ENCODE measurements around the gene MBD4.
A peak's percentile ranks its signal among the peaks of the same experiment; 100 is the strongest.
"Not testable (repeated sequence)": the region's sequence is repeated elsewhere in the genome, so short reads cannot be mapped to it uniquely, and the experiment has no call there.

Gene MBD4

GRCh38 chr3:129482721-129483120, 43.0 kb upstream of the MBD4 start:
- Histone ChIP-seq H4K91ac (ENCODE audit: low read depth, low read length, poor library complexity) (no peak overlapping the region), H3K18ac (ENCODE audit: low read length) (no peak overlapping the region), H3K27me3 (ENCODE audit: control insufficient read depth in 3 of 3, insufficient read depth in 3 of 3, low read depth in 1 of 3, low read length in 3 of 3) (no peaks in the 10 kb centered on the region), H2AFZ (ENCODE audit: low read length) (no peak overlapping the region), H3K36me3 (replicated peaks in 1 of 2; ENCODE audit: control insufficient read depth in 2 of 2, insufficient read depth in 2 of 2, low read length in 2 of 2) (peaks cover 17 to 80% of the 10 kb centered on the region in 2 donors), H3K4ac (ENCODE audit: low read length) (no peak overlapping the region), H2BK15ac (ENCODE audit: low read length) (no peak overlapping the region), H2BK12ac (ENCODE audit: low read length) (no peak overlapping the region), H2BK120ac (ENCODE audit: low read depth, low read length) (no peak overlapping the region), H3K27ac (replicated peaks; ENCODE audit: low read length) (no peak overlapping the region), H3K9ac (ENCODE audit: low read depth, low read length, poor library complexity) (peak overlapping the region; percentile 54), H2AK5ac (ENCODE audit: low read depth, low read length) (no peak overlapping the region), H3K4me3 (ENCODE audit: low read length in 2 of 2) (no peak overlapping the region), H3K23ac (ENCODE audit: low read depth, low read length, poor library complexity) (no peak overlapping the region), H3K79me1 (ENCODE audit: low read depth, low read length) (no peaks in the 10 kb centered on the region), H4K8ac (ENCODE audit: low read depth, low read length) (no peak overlapping the region), H2BK5ac (ENCODE audit: low read length) (no peak overlapping the region), H3K4me2 (ENCODE audit: insufficient read depth, low read length, poor library complexity, severe bottlenecking) (no peak overlapping the region), H3K4me1 (ENCODE audit: control insufficient read depth in 2 of 2, insufficient read depth in 1 of 2, low read depth in 1 of 2, low read length in 2 of 2) (peaks cover 9 to 19% of the 10 kb centered on the region in 2 donors), H3K14ac (ENCODE audit: low read length) (no peak overlapping the region), H3K9me3 (replicated peaks in 1 of 2; ENCODE audit: control insufficient read depth in 2 of 2, insufficient read depth in 1 of 2, low read depth in 1 of 2, low read length in 2 of 2) (no peaks in the 10 kb centered on the region)
- no CpG with 5 or more reads among the region's 1 CpG for WGBS, 2 donors (ENCODE audit: extremely low coverage in 2 of 2, insufficient read length in 2 of 2, insufficient replicate concordance in 1 of 2)
- DNase-seq (ENCODE audit: low spot score): no peak

GRCh38 chr3:129481766-129482332, 42.1 kb upstream of the MBD4 start:
- no peak overlapping the region for H4K8ac ChIP-seq (ENCODE audit: low read depth, low read length)
- peaks cover 21 to 89% of the 10 kb centered on the region in 2 donors for H3K36me3 ChIP-seq (replicated peaks in 1 of 2; ENCODE audit: control insufficient read depth in 2 of 2, insufficient read depth in 2 of 2, low read length in 2 of 2)
- no peak overlapping the region for H3K4me3 ChIP-seq (ENCODE audit: low read length in 2 of 2)
- no peak overlapping the region for H3K23ac ChIP-seq (ENCODE audit: low read depth, low read length, poor library complexity)
- H3K4ac ChIP-seq (ENCODE audit: low read length): no peak overlapping the region
- no peaks in the 10 kb centered on the region for H3K79me1 ChIP-seq (ENCODE audit: low read depth, low read length)
- no CpG with 5 or more reads among the region's 12 CpGs for WGBS, 2 donors (ENCODE audit: extremely low coverage in 2 of 2, insufficient read length in 2 of 2, insufficient replicate concordance in 1 of 2)
- peaks cover 9 to 14% of the 10 kb centered on the region in 2 donors for H3K4me1 ChIP-seq (ENCODE audit: control insufficient read depth in 2 of 2, insufficient read depth in 1 of 2, low read depth in 1 of 2, low read length in 2 of 2)
- H2AFZ ChIP-seq (ENCODE audit: low read length): no peak overlapping the region
- H3K9ac ChIP-seq (ENCODE audit: low read depth, low read length, poor library complexity): no peak overlapping the region
- DNase-seq (ENCODE audit: low spot score): no peak
- no peak overlapping the region for H3K27ac ChIP-seq (replicated peaks; ENCODE audit: low read length)
- no peak overlapping the region for H2BK120ac ChIP-seq (ENCODE audit: low read depth, low read length)
- H4K91ac ChIP-seq (ENCODE audit: low read depth, low read length, poor library complexity): peak overlapping the region; percentile 38
- H2BK5ac ChIP-seq (ENCODE audit: low read length): no peak overlapping the region
- H3K9me3 ChIP-seq (replicated peaks in 1 of 2; ENCODE audit: control insufficient read depth in 2 of 2, insufficient read depth in 1 of 2, low read depth in 1 of 2, low read length in 2 of 2): no peaks in the 10 kb centered on the region
- no peak overlapping the region for H2BK15ac ChIP-seq (ENCODE audit: low read length)
- H3K4me2 ChIP-seq (ENCODE audit: insufficient read depth, low read length, poor library complexity, severe bottlenecking): no peak overlapping the region
- H3K14ac ChIP-seq (ENCODE audit: low read length): no peak overlapping the region
- H3K27me3 ChIP-seq (ENCODE audit: control insufficient read depth in 3 of 3, insufficient read depth in 3 of 3, low read depth in 1 of 3, low read length in 3 of 3): no peaks in the 10 kb centered on the region
- no peak overlapping the region for H2AK5ac ChIP-seq (ENCODE audit: low read depth, low read length)
- no peak overlapping the region for H3K18ac ChIP-seq (ENCODE audit: low read length)
- no peak overlapping the region for H2BK12ac ChIP-seq (ENCODE audit: low read length)

- DNase-seq (ENCODE audit: low spot score); H2AFZ ChIP-seq (ENCODE audit: low read length); H4K91ac ChIP-seq (ENCODE audit: low read depth, low read length, poor library complexity); H3K9ac ChIP-seq (ENCODE audit: low read depth, low read length, poor library complexity); H2BK15ac ChIP-seq (ENCODE audit: low read length); H2BK120ac ChIP-seq (ENCODE audit: low read depth, low read length); H3K9me3 ChIP-seq (replicated peaks in 1 of 2; ENCODE audit: control insufficient read depth in 2 of 2, insufficient read depth in 1 of 2, low read depth in 1 of 2, low read length in 2 of 2); H3K27ac ChIP-seq (replicated peaks; ENCODE audit: low read length); H2BK5ac ChIP-seq (ENCODE audit: low read length); H3K4ac ChIP-seq (ENCODE audit: low read length); H3K14ac ChIP-seq (ENCODE audit: low read length); H3K79me1 ChIP-seq (ENCODE audit: low read depth, low read length); H4K8ac ChIP-seq (ENCODE audit: low read depth, low read length); H3K4me3 ChIP-seq (ENCODE audit: low read length in 2 of 2); H3K23ac ChIP-seq (ENCODE audit: low read depth, low read length, poor library complexity); H2BK12ac ChIP-seq (ENCODE audit: low read length); H3K27me3 ChIP-seq (ENCODE audit: control insufficient read depth in 3 of 3, insufficient read depth in 3 of 3, low read depth in 1 of 3, low read length in 3 of 3); H3K4me2 ChIP-seq (ENCODE audit: insufficient read depth, low read length, poor library complexity, severe bottlenecking); H3K18ac ChIP-seq (ENCODE audit: low read length); H2AK5ac ChIP-seq (ENCODE audit: low read depth, low read length): not testable (repeated sequence)
- no CpG with 5 or more reads among the region's 11 CpGs for WGBS, 2 donors (ENCODE audit: extremely low coverage in 2 of 2, insufficient read length in 2 of 2, insufficient replicate concordance in 1 of 2)
- Histone ChIP-seq H3K4me1 (ENCODE audit: control insufficient read depth in 2 of 2, insufficient read depth in 1 of 2, low read depth in 1 of 2, low read length in 2 of 2) (peaks cover 3 to 10% of the 10 kb centered on the region in 2 donors), H3K36me3 (replicated peaks in 1 of 2; ENCODE audit: control insufficient read depth in 2 of 2, insufficient read depth in 2 of 2, low read length in 2 of 2) (peaks cover 24 to 89% of the 10 kb centered on the region in 2 donors)
Measured at GRCh38 chr3:129481225-129481765, 41.5 kb upstream of the MBD4 start.

GRCh38 chr3:129476586-129476985, 36.8 kb upstream of the MBD4 start:
- Histone ChIP-seq H2AFZ (ENCODE audit: low read length) (no peak overlapping the region), H3K18ac (ENCODE audit: low read length) (no peak overlapping the region), H2BK12ac (ENCODE audit: low read length) (no peak overlapping the region), H3K4ac (ENCODE audit: low read length) (no peak overlapping the region), H3K27ac (replicated peaks; ENCODE audit: low read length) (no peak overlapping the region), H3K9me3 (replicated peaks in 1 of 2; ENCODE audit: control insufficient read depth in 2 of 2, insufficient read depth in 1 of 2, low read depth in 1 of 2, low read length in 2 of 2) (no peaks in the 10 kb centered on the region), H4K91ac (ENCODE audit: low read depth, low read length, poor library complexity) (no peak overlapping the region), H2BK120ac (ENCODE audit: low read depth, low read length) (no peak overlapping the region), H3K9ac (ENCODE audit: low read depth, low read length, poor library complexity) (no peak overlapping the region), H3K14ac (ENCODE audit: low read length) (no peak overlapping the region), H4K8ac (ENCODE audit: low read depth, low read length) (no peak overlapping the region), H2BK15ac (ENCODE audit: low read length) (no peak overlapping the region), H3K79me1 (ENCODE audit: low read depth, low read length) (peaks cover 1% of the 10 kb centered on the region), H2BK5ac (ENCODE audit: low read length) (no peak overlapping the region), H3K4me2 (ENCODE audit: insufficient read depth, low read length, poor library complexity, severe bottlenecking) (no peak overlapping the region), H3K4me1 (ENCODE audit: control insufficient read depth in 2 of 2, insufficient read depth in 1 of 2, low read depth in 1 of 2, low read length in 2 of 2) (peaks cover 0 to 3% of the 10 kb centered on the region in 2 donors), H3K23ac (ENCODE audit: low read depth, low read length, poor library complexity) (no peak overlapping the region), H3K27me3 (ENCODE audit: control insufficient read depth in 3 of 3, insufficient read depth in 3 of 3, low read depth in 1 of 3, low read length in 3 of 3) (no peaks in the 10 kb centered on the region), H3K36me3 (replicated peaks in 1 of 2; ENCODE audit: control insufficient read depth in 2 of 2, insufficient read depth in 2 of 2, low read length in 2 of 2) (peaks cover 25 to 83% of the 10 kb centered on the region in 2 donors), H2AK5ac (ENCODE audit: low read depth, low read length) (no peak overlapping the region), H3K4me3 (ENCODE audit: low read length in 2 of 2) (no peak overlapping the region)
- no peak for DNase-seq (ENCODE audit: low spot score)
- WGBS, 2 donors (ENCODE audit: extremely low coverage in 2 of 2, insufficient read length in 2 of 2, insufficient replicate concordance in 1 of 2): no CpG with 5 or more reads among the region's 6 CpGs
